SK-N-SH treated with all-trans-retinoic acid at 6 μM for 48 hours (cell line): ENCODE measurements around the gene AMMECR1.

Experiments
- ATAC-seq: fragments of 200-7000 bp; cut with Tn5 transposase; 3 replicates; pipeline ENCODE4 v1.9.1; 2020; ENCODE audit warnings: mild to moderate bottlenecking, moderate library complexity
- ARNTL ChIP-seq: fragments of 450-650 bp; formaldehyde crosslinking; IDR thresholded peaks from 2 replicates; pipeline ENCODE4 v1.5.0; 2020; ENCODE audit warnings: low read depth, mild to moderate bottlenecking, moderate library complexity, borderline replicate concordance
- BACH2 ChIP-seq: fragments of 250-450 bp; sonication (Bioruptor Pico); IDR thresholded peaks from 2 replicates; pipeline ENCODE4 v1.9.0; 2021; ENCODE audit warnings: mild to moderate bottlenecking, borderline replicate concordance
- CREB5 ChIP-seq: fragments of 250-450 bp; sonication (Bioruptor Pico); IDR thresholded peaks from 2 replicates; pipeline ENCODE4 v1.5.1; 2020; ENCODE audit warnings: low read depth, mild to moderate bottlenecking, moderate library complexity
- CSDC2 ChIP-seq: fragments of 250-450 bp; sonication (Bioruptor Pico); IDR thresholded peaks from 2 replicates; pipeline ENCODE4 v1.5.0; 2020; ENCODE audit warnings: mild to moderate bottlenecking, moderate library complexity
- ESRRG ChIP-seq: fragments of 250-450 bp; sonication (Bioruptor Pico); IDR thresholded peaks from 2 replicates; pipeline ENCODE4 v1.6.1; 2021; ENCODE audit warnings: mild to moderate bottlenecking
- GLIS3 ChIP-seq: fragments of 250-450 bp; sonication (Bioruptor Pico); IDR thresholded peaks from 2 replicates; pipeline ENCODE4 v1.5.0; 2020; ENCODE audit warnings: mild to moderate bottlenecking, moderate library complexity
- ISL1 ChIP-seq: fragments of 250-450 bp; sonication (Bioruptor Pico); IDR thresholded peaks from 2 replicates; pipeline ENCODE4 v2.1.2; 2022; ENCODE audit warnings: mild to moderate bottlenecking, moderate library complexity
- OSR1 ChIP-seq: fragments of 250-450 bp; sonication (Bioruptor Pico); IDR thresholded peaks from 2 replicates; pipeline ENCODE4 v1.8.0; 2022; ENCODE audit warnings: moderate library complexity, mild to moderate bottlenecking, inconsistent platforms
- RARB ChIP-seq: fragments of 250-450 bp; sonication (Bioruptor Pico); IDR thresholded peaks from 2 replicates; pipeline ENCODE4 v1.8.0; 2021; ENCODE audit warnings: mild to moderate bottlenecking, moderate library complexity
- SNAI2 ChIP-seq: fragments of 250-450 bp; sonication (Bioruptor Pico); IDR thresholded peaks from 2 replicates; pipeline ENCODE4 v1.5.0; 2020; ENCODE audit warnings: mild to moderate bottlenecking, moderate library complexity
- TCF4 ChIP-seq: fragments of 250-450 bp; sonication (Bioruptor Pico); IDR thresholded peaks from 2 replicates; pipeline ENCODE4 v1.8.0; 2021; ENCODE audit warnings: mild to moderate bottlenecking, moderate library complexity, borderline replicate concordance
- TOX ChIP-seq: fragments of 250-450 bp; sonication (Bioruptor Pico); IDR thresholded peaks from 2 replicates; pipeline ENCODE4 v1.8.0; 2021; ENCODE audit warnings: mild to moderate bottlenecking, moderate library complexity, borderline replicate concordance
- ZFP3 ChIP-seq: fragments of 250-450 bp; sonication (Bioruptor Pico); IDR thresholded peaks from 2 replicates; pipeline ENCODE4 v1.5.0; 2020; ENCODE audit warnings: mild to moderate bottlenecking, moderate library complexity
- ZFP30 ChIP-seq: fragments of 450-650 bp; formaldehyde crosslinking; IDR thresholded peaks from 2 replicates; pipeline ENCODE4 v1.5.0; 2022; ENCODE audit warnings: mild to moderate bottlenecking, moderate library complexity
- ZNF565 ChIP-seq: fragments of 450-650 bp; formaldehyde crosslinking; conservative IDR thresholded peaks from 2 replicates; pipeline ENCODE4 v1.5.0; 2020; ENCODE audit warnings: low read depth, mild to moderate bottlenecking, moderate library complexity
- ZNF8 ChIP-seq: fragments of 450-650 bp; formaldehyde crosslinking; IDR thresholded peaks from 2 replicates; pipeline ENCODE4 v1.5.0; 2020; ENCODE audit warnings: mild to moderate bottlenecking, moderate library complexity
- TF ChIP-seq, protein P1 (sequence below): fragments of 250-450 bp; sonication (Bioruptor Pico); IDR thresholded peaks from 2 replicates; pipeline ENCODE4 v1.5.0; 2020; ENCODE audit warnings: mild to moderate bottlenecking, moderate library complexity
- TF ChIP-seq, protein P2 (sequence below): fragments of 250-450 bp; sonication (Bioruptor Pico); IDR thresholded peaks from 2 replicates; pipeline ENCODE4 v1.8.0; 2020; ENCODE audit warnings: mild to moderate bottlenecking, moderate library complexity, borderline replicate concordance
- TF ChIP-seq, protein P3 (sequence below): fragments of 250-450 bp; sonication (Bioruptor Pico); IDR thresholded peaks from 2 replicates; pipeline ENCODE4 v1.8.0; 2021; ENCODE audit warnings: low read depth, mild to moderate bottlenecking, moderate library complexity, borderline replicate concordance

Gene AMMECR1

DNA sequence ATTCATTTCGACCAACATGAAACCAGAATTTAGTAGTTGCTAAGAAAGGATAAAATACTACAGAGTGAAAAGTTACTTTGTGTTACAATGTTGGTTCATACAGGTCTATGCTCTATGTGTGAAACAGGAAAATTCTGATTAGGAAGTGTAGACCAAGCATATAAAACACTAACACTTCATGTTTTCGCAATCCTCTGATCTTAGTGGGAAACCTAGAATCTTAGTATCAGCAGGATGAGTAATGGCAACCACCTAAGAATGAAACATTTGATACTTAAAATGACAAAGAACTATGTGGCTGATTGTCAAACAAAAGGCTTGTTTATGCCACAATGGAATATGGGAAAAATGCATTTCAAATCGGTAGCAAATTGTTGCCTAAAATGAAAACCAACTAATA is 116.1 kb downstream of the AMMECR1 start:
- TF ChIP-seq BACH2 (CRISPR knock-in tag), result no peak
- TF ChIP-seq, protein P1, sequence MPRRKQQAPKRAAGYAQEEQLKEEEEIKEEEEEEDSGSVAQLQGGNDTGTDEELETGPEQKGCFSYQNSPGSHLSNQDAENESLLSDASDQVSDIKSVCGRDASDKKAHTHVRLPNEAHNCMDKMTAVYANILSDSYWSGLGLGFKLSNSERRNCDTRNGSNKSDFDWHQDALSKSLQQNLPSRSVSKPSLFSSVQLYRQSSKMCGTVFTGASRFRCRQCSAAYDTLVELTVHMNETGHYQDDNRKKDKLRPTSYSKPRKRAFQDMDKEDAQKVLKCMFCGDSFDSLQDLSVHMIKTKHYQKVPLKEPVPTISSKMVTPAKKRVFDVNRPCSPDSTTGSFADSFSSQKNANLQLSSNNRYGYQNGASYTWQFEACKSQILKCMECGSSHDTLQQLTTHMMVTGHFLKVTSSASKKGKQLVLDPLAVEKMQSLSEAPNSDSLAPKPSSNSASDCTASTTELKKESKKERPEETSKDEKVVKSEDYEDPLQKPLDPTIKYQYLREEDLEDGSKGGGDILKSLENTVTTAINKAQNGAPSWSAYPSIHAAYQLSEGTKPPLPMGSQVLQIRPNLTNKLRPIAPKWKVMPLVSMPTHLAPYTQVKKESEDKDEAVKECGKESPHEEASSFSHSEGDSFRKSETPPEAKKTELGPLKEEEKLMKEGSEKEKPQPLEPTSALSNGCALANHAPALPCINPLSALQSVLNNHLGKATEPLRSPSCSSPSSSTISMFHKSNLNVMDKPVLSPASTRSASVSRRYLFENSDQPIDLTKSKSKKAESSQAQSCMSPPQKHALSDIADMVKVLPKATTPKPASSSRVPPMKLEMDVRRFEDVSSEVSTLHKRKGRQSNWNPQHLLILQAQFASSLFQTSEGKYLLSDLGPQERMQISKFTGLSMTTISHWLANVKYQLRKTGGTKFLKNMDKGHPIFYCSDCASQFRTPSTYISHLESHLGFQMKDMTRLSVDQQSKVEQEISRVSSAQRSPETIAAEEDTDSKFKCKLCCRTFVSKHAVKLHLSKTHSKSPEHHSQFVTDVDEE (CRISPR knock-in tag), result no peak
- no peak for TF ChIP-seq SNAI2
- TF ChIP-seq RARB (CRISPR knock-in tag), result no peak
- no peak for TF ChIP-seq TOX (CRISPR knock-in tag)
- TF ChIP-seq, protein P2, sequence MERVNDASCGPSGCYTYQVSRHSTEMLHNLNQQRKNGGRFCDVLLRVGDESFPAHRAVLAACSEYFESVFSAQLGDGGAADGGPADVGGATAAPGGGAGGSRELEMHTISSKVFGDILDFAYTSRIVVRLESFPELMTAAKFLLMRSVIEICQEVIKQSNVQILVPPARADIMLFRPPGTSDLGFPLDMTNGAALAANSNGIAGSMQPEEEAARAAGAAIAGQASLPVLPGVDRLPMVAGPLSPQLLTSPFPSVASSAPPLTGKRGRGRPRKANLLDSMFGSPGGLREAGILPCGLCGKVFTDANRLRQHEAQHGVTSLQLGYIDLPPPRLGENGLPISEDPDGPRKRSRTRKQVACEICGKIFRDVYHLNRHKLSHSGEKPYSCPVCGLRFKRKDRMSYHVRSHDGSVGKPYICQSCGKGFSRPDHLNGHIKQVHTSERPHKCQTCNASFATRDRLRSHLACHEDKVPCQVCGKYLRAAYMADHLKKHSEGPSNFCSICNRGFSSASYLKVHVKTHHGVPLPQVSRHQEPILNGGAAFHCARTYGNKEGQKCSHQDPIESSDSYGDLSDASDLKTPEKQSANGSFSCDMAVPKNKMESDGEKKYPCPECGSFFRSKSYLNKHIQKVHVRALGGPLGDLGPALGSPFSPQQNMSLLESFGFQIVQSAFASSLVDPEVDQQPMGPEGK (CRISPR knock-in tag), result no peak
- TF ChIP-seq ZNF565 (CRISPR knock-in tag), result no peak
- TF ChIP-seq GLIS3 (CRISPR knock-in tag), result no peak
- no peak for TF ChIP-seq CREB5
- TF ChIP-seq, protein P3, sequence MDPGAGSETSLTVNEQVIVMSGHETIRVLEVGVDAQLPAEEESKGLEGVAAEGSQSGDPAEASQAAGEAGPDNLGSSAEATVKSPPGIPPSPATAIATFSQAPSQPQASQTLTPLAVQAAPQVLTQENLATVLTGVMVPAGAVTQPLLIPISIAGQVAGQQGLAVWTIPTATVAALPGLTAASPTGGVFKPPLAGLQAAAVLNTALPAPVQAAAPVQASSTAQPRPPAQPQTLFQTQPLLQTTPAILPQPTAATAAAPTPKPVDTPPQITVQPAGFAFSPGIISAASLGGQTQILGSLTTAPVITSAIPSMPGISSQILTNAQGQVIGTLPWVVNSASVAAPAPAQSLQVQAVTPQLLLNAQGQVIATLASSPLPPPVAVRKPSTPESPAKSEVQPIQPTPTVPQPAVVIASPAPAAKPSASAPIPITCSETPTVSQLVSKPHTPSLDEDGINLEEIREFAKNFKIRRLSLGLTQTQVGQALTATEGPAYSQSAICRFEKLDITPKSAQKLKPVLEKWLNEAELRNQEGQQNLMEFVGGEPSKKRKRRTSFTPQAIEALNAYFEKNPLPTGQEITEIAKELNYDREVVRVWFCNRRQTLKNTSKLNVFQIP (CRISPR knock-in tag), result no peak
- no peak for TF ChIP-seq ZNF8 (CRISPR knock-in tag)
- TF ChIP-seq CSDC2 (CRISPR knock-in tag), result no peak
- no peak for TF ChIP-seq ZFP30 (CRISPR knock-in tag)
- TF ChIP-seq ESRRG (CRISPR knock-in tag), result no peak
- TF ChIP-seq ZFP3 (CRISPR knock-in tag), result no peak
- no peak for TF ChIP-seq ARNTL (CRISPR knock-in tag)
- no peak for TF ChIP-seq TCF4
- TF ChIP-seq ISL1 (CRISPR knock-in tag), result no peak
- TF ChIP-seq OSR1 (CRISPR knock-in tag), result no peak
- TF ChIP-seq, all 23 proteins: peak for 0
- ATAC-seq, result no peak

DNA sequence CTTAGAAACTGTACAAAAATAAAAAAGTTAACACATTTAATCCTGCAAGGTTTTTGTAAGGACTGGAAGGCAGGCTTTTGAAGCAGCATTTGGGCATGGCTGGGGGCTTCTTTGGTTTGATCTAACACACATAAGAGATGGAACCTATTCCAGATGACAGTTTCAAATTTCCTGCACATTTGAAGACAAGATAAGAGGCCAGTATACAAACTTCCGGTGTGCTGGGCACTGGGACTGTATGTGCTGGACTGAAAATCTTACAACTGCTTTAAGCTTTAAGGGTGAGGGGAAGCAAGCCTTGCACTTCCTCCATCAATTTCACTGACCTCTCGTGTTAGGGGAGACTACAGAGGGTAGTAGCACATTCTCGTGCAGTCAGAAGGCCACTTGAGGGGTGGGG is 122.9 kb downstream of the AMMECR1 start:
- TF ChIP-seq SNAI2, result no peak
- TF ChIP-seq CREB5, result no peak
- TF ChIP-seq, protein P3 (CRISPR knock-in tag), result no peak
- TF ChIP-seq ZNF565 (CRISPR knock-in tag), result no peak
- TF ChIP-seq, protein P1 (CRISPR knock-in tag), result no peak
- TF ChIP-seq, protein P2 (CRISPR knock-in tag), result no peak
- TF ChIP-seq TCF4, result no peak
- no peak for TF ChIP-seq ZFP30 (CRISPR knock-in tag)
- TF ChIP-seq ISL1 (CRISPR knock-in tag), result no peak
- ATAC-seq, result no peak
